ENCODE results near the gene GJA4.
A peak's percentile ranks its signal among the peaks of the same experiment; 100 is the strongest.
"Not testable (repeated sequence)": the region's sequence is repeated elsewhere in the genome, so short reads cannot be mapped to it uniquely, and the experiment has no call there.

Gene GJA4

GRCh38 chr1:34794001-34794789, 1.4 kb downstream of the GJA4 start:
- Histone ChIP-seq H3K27me3 (no peaks in the 10 kb centered on the region), H3K27ac (peak overlapping the region in 8 of 11 experiments; percentile 2 to 53 (median 25); a peak in 10 of 22 replicates), H3K9ac (peak overlapping the region in 6 of 11 experiments; percentile 1 to 64 (median 28); a peak in 4 of 22 replicates), H3K9me3 (replicated peaks in 1 of 11) (peaks cover 0 to 7% (median 0%) of the 10 kb centered on the region in 11 experiments; a peak in 3 of 22 replicates), H3K4me2 (peak overlapping the region; percentile 91 to 96 (median 94)), H3K4me1 (peaks cover 41 to 72% (median 69%) of the 10 kb centered on the region in 10 experiments), H4K20me1 (peaks cover 0 to 13% (median 0%) of the 10 kb centered on the region in 11 experiments; a peak in 4 of 22 replicates), H3K4me3 (peak overlapping the region in 8 of 10 experiments; percentile 49 to 68 (median 55); a peak in 10 of 20 replicates), H3K36me3 (no peaks in the 10 kb centered on the region)
- TF ChIP-seq Cebpa-rat (IDR thresholded peaks at IDR 0.05): no peak

- H3K36me3 ChIP-seq: no peaks in the 10 kb centered on the region
- no peaks in the 10 kb centered on the region for H3K27me3 ChIP-seq
- peaks cover 0 to 7% (median 0%) of the 10 kb centered on the region in 11 experiments; a peak in 3 of 22 replicates for H3K9me3 ChIP-seq (replicated peaks in 1 of 11)
- H3K9ac ChIP-seq: no peak overlapping the region
- no peak overlapping the region for H3K4me3 ChIP-seq
- H3K27ac ChIP-seq: peak overlapping the region in 2 of 11 experiments; percentile 26 to 50; a peak in 2 of 22 replicates
- TF ChIP-seq Cebpa-rat (IDR thresholded peaks at IDR 0.05): no peak
- H3K4me1 ChIP-seq: peaks cover 41 to 67% (median 64%) of the 10 kb centered on the region in 10 experiments
- peak overlapping the region; percentile 91 to 96 (median 94); a peak in 19 of 22 replicates for H3K4me2 ChIP-seq
- H4K20me1 ChIP-seq: peaks cover 0 to 13% (median 0%) of the 10 kb centered on the region in 11 experiments; a peak in 4 of 22 replicates
These were observed 2.0 kb downstream of the GJA4 start for GRCh38 chr1:34794790-34795180.

GRCh38 chr1:34795916-34796315, 3.1 kb downstream of the GJA4 start:
- Histone ChIP-seq H3K27me3 (no peaks in the 10 kb centered on the region), H3K9ac (no peak overlapping the region), H3K9me3 (replicated peaks in 1 of 11) (no peaks in the 10 kb centered on the region), H3K27ac (no peak overlapping the region), H3K36me3 (no peaks in the 10 kb centered on the region), H4K20me1 (peaks cover 0 to 13% (median 0%) of the 10 kb centered on the region in 11 experiments; a peak in 4 of 22 replicates), H3K4me3 (no peak overlapping the region), H3K4me1 (peaks cover 35 to 56% (median 53%) of the 10 kb centered on the region in 10 experiments), H3K4me2 (peak overlapping the region in 7 of 11 experiments; percentile 2 to 91 (median 28); a peak in 8 of 22 replicates)
- TF ChIP-seq Cebpa-rat (IDR thresholded peaks at IDR 0.05): no peak

GRCh38 chr1:34796990-34797389, 4.2 kb downstream of the GJA4 start:
- peaks cover 24 to 45% (median 42%) of the 10 kb centered on the region in 10 experiments for H3K4me1 ChIP-seq
- H4K20me1 ChIP-seq: peaks cover 0 to 13% (median 0%) of the 10 kb centered on the region in 11 experiments; a peak in 4 of 22 replicates
- H3K9me3 ChIP-seq (replicated peaks in 1 of 11): no peaks in the 10 kb centered on the region
- H3K27ac ChIP-seq: no peak overlapping the region
- H3K4me2 ChIP-seq: no peak overlapping the region
- H3K27me3 ChIP-seq: no peaks in the 10 kb centered on the region
- no peaks in the 10 kb centered on the region for H3K36me3 ChIP-seq
- no peak overlapping the region for H3K9ac ChIP-seq
- H3K4me3 ChIP-seq: no peak overlapping the region
- no peak for TF ChIP-seq Cebpa-rat (IDR thresholded peaks at IDR 0.05)

GRCh38 chr1:34800214-34800613, 7.4 kb downstream of the GJA4 start:
- H3K4me3 ChIP-seq: no peak overlapping the region
- H3K36me3 ChIP-seq: no peaks in the 10 kb centered on the region
- H3K27me3 ChIP-seq: no peaks in the 10 kb centered on the region
- H4K20me1 ChIP-seq: peaks cover 0 to 5% (median 0%) of the 10 kb centered on the region in 11 experiments; a peak in 2 of 22 replicates
- H3K27ac ChIP-seq: no peak overlapping the region
- H3K4me1 ChIP-seq: peaks cover 0 to 16% (median 12%) of the 10 kb centered on the region in 10 experiments; a peak in 12 of 20 replicates
- peaks cover 0 to 17% (median 7%) of the 10 kb centered on the region in 11 experiments; a peak in 13 of 22 replicates for H3K9me3 ChIP-seq (replicated peaks in 1 of 11)
- H3K9ac ChIP-seq: no peak overlapping the region
- H3K4me2 ChIP-seq: no peak overlapping the region; a peak in 1 of 22 replicates
- no peak for TF ChIP-seq Cebpa-rat (IDR thresholded peaks at IDR 0.05)

GRCh38 chr1:34803770-34804169, 11.0 kb downstream of the GJA4 start:
- Histone ChIP-seq H3K9me3 (replicated peaks in 1 of 11) (peaks cover 0 to 17% (median 7%) of the 10 kb centered on the region in 11 experiments; a peak in 13 of 22 replicates), H3K4me2 (no peak overlapping the region), H3K9ac (no peak overlapping the region), H3K4me3 (no peak overlapping the region), H3K4me1 (peaks cover 0 to 9% (median 0%) of the 10 kb centered on the region in 10 experiments; a peak in 2 of 20 replicates), H4K20me1 (no peaks in the 10 kb centered on the region), H3K36me3 (no peaks in the 10 kb centered on the region), H3K27ac (no peak overlapping the region), H3K27me3 (no peaks in the 10 kb centered on the region)
- TF ChIP-seq Cebpa-rat (IDR thresholded peaks at IDR 0.05): no peak

- Histone ChIP-seq H3K9ac (no peak overlapping the region), H3K27ac (no peak overlapping the region), H3K4me3 (no peak overlapping the region), H3K36me3 (no peaks in the 10 kb centered on the region), H3K4me1 (no peaks in the 10 kb centered on the region), H3K9me3 (replicated peaks in 1 of 11) (peaks cover 0 to 26% (median 12%) of the 10 kb centered on the region in 11 experiments; a peak in 18 of 22 replicates), H3K4me2 (no peak overlapping the region), H3K27me3 (no peaks in the 10 kb centered on the region), H4K20me1 (no peaks in the 10 kb centered on the region)
- TF ChIP-seq Cebpa-rat (IDR thresholded peaks at IDR 0.05): no peak
These were observed 13.6 kb downstream of the GJA4 start for GRCh38 chr1:34806396-34806795.

- Histone ChIP-seq H3K27ac (no peak overlapping the region), H3K4me3 (no peak overlapping the region)
- TF ChIP-seq Cebpa-rat (IDR thresholded peaks at IDR 0.05): no peak
These were observed 15.4 kb downstream of the GJA4 start for GRCh38 chr1:34808051-34808810.

GRCh38 chr1:34810781-34811180, 18.0 kb downstream of the GJA4 start:
- not testable (repeated sequence) for H3K9ac ChIP-seq

More at GRCh38 chr1:34808051-34808810, 15.4 kb downstream of the GJA4 start:
- no peaks in the 10 kb centered on the region for H3K27me3 ChIP-seq
- peaks cover 0 to 26% (median 12%) of the 10 kb centered on the region in 11 experiments; a peak in 18 of 22 replicates for H3K9me3 ChIP-seq (replicated peaks in 1 of 11)
- no peaks in the 10 kb centered on the region for H3K36me3 ChIP-seq
- H4K20me1 ChIP-seq: no peaks in the 10 kb centered on the region
- H3K9ac ChIP-seq: no peak overlapping the region
- H3K4me2 ChIP-seq: no peak overlapping the region
- no peaks in the 10 kb centered on the region for H3K4me1 ChIP-seq

More at GRCh38 chr1:34810781-34811180, 18.0 kb downstream of the GJA4 start:
- not testable (repeated sequence) for H4K20me1 ChIP-seq, H3K4me2 ChIP-seq, H3K27me3 ChIP-seq, H3K4me1 ChIP-seq, H3K27ac ChIP-seq, H3K36me3 ChIP-seq, H3K4me3 ChIP-seq
- peaks cover 0 to 11% (median 6%) of the 10 kb centered on the region in 11 experiments; a peak in 12 of 22 replicates for H3K9me3 ChIP-seq (replicated peaks in 1 of 11)
